Nephron progenitor cell (in vitro differentiated cells): Measurements from ENCODE around the gene SEC14L5.
A peak's percentile ranks its signal among the peaks of the same experiment; 100 is the strongest.

Source experiments
- DNase-seq: peaks from one replicate; pipeline ENCODE4 v3.0.0; 2021
- H3K27ac Mint-ChIP-seq: 2 replicates; pipeline ENCODE4 v1.8.0; 2021; ENCODE audit warnings: mild to moderate bottlenecking, moderate library complexity, mixed read lengths
- H3K27me3 Mint-ChIP-seq: 2 replicates; pipeline ENCODE4 v1.8.0; 2021; ENCODE audit warnings: mild to moderate bottlenecking, low read depth, mixed read lengths; ENCODE audit not compliant: poor library complexity
- H3K36me3 Mint-ChIP-seq: 2 replicates; pipeline ENCODE4 v1.8.0; 2021; ENCODE audit warnings: low read depth, mixed read lengths
- H3K4me1 Mint-ChIP-seq: 2 replicates; pipeline ENCODE4 v1.8.0; 2021; ENCODE audit warnings: mixed read lengths
- H3K4me3 Mint-ChIP-seq: 2 replicates; pipeline ENCODE4 v1.8.0; 2021; ENCODE audit warnings: mild to moderate bottlenecking, moderate library complexity, mixed read lengths
- H3K9me3 Mint-ChIP-seq: 2 replicates; pipeline ENCODE4 v1.8.0; 2021; ENCODE audit warnings: mild to moderate bottlenecking, moderate library complexity, mixed read lengths
- CTCF ChIP-seq: fragments of 200-600 bp; sonication (generic); IDR thresholded peaks from 2 replicates; pipeline ENCODE4 v1.5.0; 2021; ENCODE audit warnings: antibody characterized with exemption

The SEC14L5 gene

GRCh38 chr16:4933433-4933832, 24.7 kb upstream of the SEC14L5 start:
- TF ChIP-seq CTCF = no peak
- no peak for DNase-seq
- Mint-ChIP-seq H3K4me1 (peaks cover 11% of the 10 kb centered on the region), H3K9me3 (no peaks in the 10 kb centered on the region), H3K27me3 (peaks cover 57% of the 10 kb centered on the region), H3K36me3 (no peaks in the 10 kb centered on the region), H3K4me3 (no peak overlapping the region), H3K27ac (peak overlapping the region; percentile 10)

- H3K27ac Mint-ChIP-seq = no peak overlapping the region
- H3K9me3 Mint-ChIP-seq = no peaks in the 10 kb centered on the region
- H3K27me3 Mint-ChIP-seq = peaks cover 60% of the 10 kb centered on the region
- DNase-seq = no peak
- no peak overlapping the region for H3K4me3 Mint-ChIP-seq
- peaks cover 11% of the 10 kb centered on the region for H3K4me1 Mint-ChIP-seq
- TF ChIP-seq CTCF = no peak
- H3K36me3 Mint-ChIP-seq = no peaks in the 10 kb centered on the region
These were observed 24.2 kb upstream of the SEC14L5 start for GRCh38 chr16:4933871-4934395.

GRCh38 chr16:4934591-4934990, 23.5 kb upstream of the SEC14L5 start:
- peak overlapping the region; percentile 28 for H3K4me3 Mint-ChIP-seq
- no peak for TF ChIP-seq CTCF
- peaks cover 57% of the 10 kb centered on the region for H3K27me3 Mint-ChIP-seq
- no peak overlapping the region for H3K27ac Mint-ChIP-seq
- H3K9me3 Mint-ChIP-seq = no peaks in the 10 kb centered on the region
- no peak for DNase-seq
- H3K4me1 Mint-ChIP-seq = peaks cover 6% of the 10 kb centered on the region
- H3K36me3 Mint-ChIP-seq = no peaks in the 10 kb centered on the region

- Mint-ChIP-seq H3K9me3 (no peaks in the 10 kb centered on the region), H3K36me3 (no peaks in the 10 kb centered on the region), H3K4me3 (peak overlapping the region; percentile 42), H3K27ac (no peak overlapping the region), H3K4me1 (peaks cover 6% of the 10 kb centered on the region), H3K27me3 (peaks cover 59% of the 10 kb centered on the region)
- TF ChIP-seq CTCF = no peak
- no peak for DNase-seq
These were observed 22.8 kb upstream of the SEC14L5 start for GRCh38 chr16:4935241-4935855.

- H3K27me3 Mint-ChIP-seq = peaks cover 55% of the 10 kb centered on the region
- TF ChIP-seq CTCF = no peak
- no peaks in the 10 kb centered on the region for H3K9me3 Mint-ChIP-seq
- peaks cover 10% of the 10 kb centered on the region for H3K4me1 Mint-ChIP-seq
- H3K36me3 Mint-ChIP-seq = no peaks in the 10 kb centered on the region
- H3K27ac Mint-ChIP-seq = no peak overlapping the region
- DNase-seq = peak; percentile 48
- peak overlapping the region; percentile 82 for H3K4me3 Mint-ChIP-seq
These were observed 21.7 kb upstream of the SEC14L5 start for GRCh38 chr16:4936181-4936990.
